Stomach smooth muscle (tissue), 2 donors: ENCODE measurements around the gene INTS1.

ENCODE experiments used
- H3K27ac ChIP-seq: one replicate; pipeline ENCODE4 v1.7.0; 2013; ENCODE audit warnings: mild to moderate bottlenecking, low read length, inconsistent platforms
- H3K27me3 ChIP-seq, 2 donors: one replicate each; pipeline ENCODE4 v1.7.0; 2013; ENCODE audit warnings: low read length in 2 of 2; ENCODE audit not compliant: insufficient read depth in 2 of 2, control insufficient read depth in 1 of 2
- H3K36me3 ChIP-seq, 2 donors: one replicate each; pipeline ENCODE4 v1.7.0; 2013; ENCODE audit warnings: low read length in 2 of 2; ENCODE audit not compliant: control insufficient read depth in 2 of 2, insufficient read depth in 2 of 2
- H3K4me1 ChIP-seq: one replicate; pipeline ENCODE4 v1.7.0; 2013; ENCODE audit warnings: low read length; ENCODE audit not compliant: control insufficient read depth, insufficient read depth
- H3K4me3 ChIP-seq, 2 donors: one replicate each; pipeline ENCODE4 v1.7.0; 2013; ENCODE audit warnings: low read length in 2 of 2
- H3K9ac ChIP-seq, 2 donors: one replicate each; pipeline ENCODE4 v1.7.0; 2013; ENCODE audit warnings: low read length in 2 of 2, mild to moderate bottlenecking in 1 of 2
- H3K9me3 ChIP-seq, 2 donors: one replicate each; pipeline ENCODE4 v1.7.0; 2013; ENCODE audit warnings: low read length in 2 of 2; ENCODE audit not compliant: control insufficient read depth in 2 of 2
- donor health status: healthy.
- donor health status: Pancreatic carcinoma.

INTS1 gene

GRCh38 chr7:1547777-1548437 lies 43.7 kb upstream of the INTS1 start:
- H3K36me3 ChIP-seq = no peaks in the 10 kb centered on the region

GRCh38 chr7:1546909-1547776 lies 43.0 kb upstream of the INTS1 start:
- H3K9ac ChIP-seq = no peak overlapping the region
- no peaks in the 10 kb centered on the region for H3K36me3 ChIP-seq
- peaks cover 2% of the 10 kb centered on the region for H3K4me1 ChIP-seq
- no peaks in the 10 kb centered on the region for H3K27me3 ChIP-seq
- H3K4me3 ChIP-seq = no peak overlapping the region
- no peaks in the 10 kb centered on the region for H3K9me3 ChIP-seq
- no peak overlapping the region for H3K27ac ChIP-seq

More at GRCh38 chr7:1547777-1548437, 43.7 kb upstream of the INTS1 start:
- no peaks in the 10 kb centered on the region for H3K9me3 ChIP-seq
- H3K27me3 ChIP-seq = no peaks in the 10 kb centered on the region
- no peak overlapping the region for H3K4me3 ChIP-seq
- no peak overlapping the region for H3K9ac ChIP-seq
- H3K4me1 ChIP-seq = peaks cover 2% of the 10 kb centered on the region
- no peak overlapping the region for H3K27ac ChIP-seq

GRCh38 chr7:1546274-1546908 lies 42.2 kb upstream of the INTS1 start:
- Histone ChIP-seq H3K27ac (no peak overlapping the region), H3K4me1 (peaks cover 2% of the 10 kb centered on the region), H3K36me3 (no peaks in the 10 kb centered on the region), H3K4me3 (no peak overlapping the region), H3K27me3 (no peaks in the 10 kb centered on the region), H3K9me3 (no peaks in the 10 kb centered on the region), H3K9ac (no peak overlapping the region)

- peaks cover 4% of the 10 kb centered on the region for H3K4me1 ChIP-seq
- no peak overlapping the region for H3K9ac ChIP-seq
- no peaks in the 10 kb centered on the region for H3K9me3 ChIP-seq
- no peak overlapping the region for H3K4me3 ChIP-seq
- H3K27me3 ChIP-seq = no peaks in the 10 kb centered on the region
- no peak overlapping the region for H3K27ac ChIP-seq
- H3K36me3 ChIP-seq = peaks cover 5% of the 10 kb centered on the region in 2 donors
These were observed 41.4 kb upstream of the INTS1 start for GRCh38 chr7:1545417-1546246.

GRCh38 chr7:1544896-1545416 lies 40.8 kb upstream of the INTS1 start:
- Histone ChIP-seq H3K36me3 (peaks cover 7 to 8% of the 10 kb centered on the region in 2 donors), H3K4me1 (peaks cover 4% of the 10 kb centered on the region), H3K27me3 (no peaks in the 10 kb centered on the region), H3K9me3 (no peaks in the 10 kb centered on the region), H3K27ac (no peak overlapping the region), H3K4me3 (no peak overlapping the region), H3K9ac (no peak overlapping the region)

- Histone ChIP-seq H3K36me3 (peaks cover 7 to 14% of the 10 kb centered on the region in 2 donors), H3K27me3 (no peaks in the 10 kb centered on the region), H3K4me1 (peaks cover 4% of the 10 kb centered on the region), H3K9me3 (no peaks in the 10 kb centered on the region), H3K27ac (no peak overlapping the region), H3K4me3 (no peak overlapping the region), H3K9ac (no peak overlapping the region)
These were observed 40.1 kb upstream of the INTS1 start for GRCh38 chr7:1544178-1544895.

GRCh38 chr7:1543826-1544177 lies 39.6 kb upstream of the INTS1 start:
- Histone ChIP-seq H3K9me3 (no peaks in the 10 kb centered on the region), H3K27me3 (no peaks in the 10 kb centered on the region), H3K36me3 (peaks cover 7 to 14% of the 10 kb centered on the region in 2 donors), H3K9ac (no peak overlapping the region), H3K27ac (no peak overlapping the region), H3K4me3 (no peak overlapping the region), H3K4me1 (peaks cover 7% of the 10 kb centered on the region)

- Histone ChIP-seq H3K9ac (no peak overlapping the region), H3K27ac (no peak overlapping the region), H3K36me3 (peaks cover 7 to 14% of the 10 kb centered on the region in 2 donors), H3K27me3 (no peaks in the 10 kb centered on the region), H3K4me3 (no peak overlapping the region), H3K4me1 (peaks cover 14% of the 10 kb centered on the region), H3K9me3 (no peaks in the 10 kb centered on the region)
These were observed 38.9 kb upstream of the INTS1 start for GRCh38 chr7:1542841-1543747.

- H3K9ac ChIP-seq = no peak overlapping the region
- H3K4me1 ChIP-seq = peaks cover 22% of the 10 kb centered on the region
- no peaks in the 10 kb centered on the region for H3K27me3 ChIP-seq
- H3K9me3 ChIP-seq = no peaks in the 10 kb centered on the region
- H3K4me3 ChIP-seq = no peak overlapping the region
- H3K36me3 ChIP-seq = peaks cover 7 to 14% of the 10 kb centered on the region in 2 donors
- no peak overlapping the region for H3K27ac ChIP-seq
These were observed 38.1 kb upstream of the INTS1 start for GRCh38 chr7:1542329-1542728.
